ENCODE data around the gene PLAC8. TPM values are rescaled to one million over a fixed set of nuclear protein-coding genes. Genes with fewer than 3 reads are reported as not detected.
"Not testable (repeated sequence)": the region's sequence is repeated elsewhere in the genome, so short reads cannot be mapped to it uniquely, and the experiment has no call there.

PLAC8 gene, protein sequence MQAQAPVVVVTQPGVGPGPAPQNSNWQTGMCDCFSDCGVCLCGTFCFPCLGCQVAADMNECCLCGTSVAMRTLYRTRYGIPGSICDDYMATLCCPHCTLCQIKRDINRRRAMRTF
- 1,000 to 10,000 TPM; 1,450 to 1,724 (median 1,466) TPM for polyA plus RNA-seq

DNA sequence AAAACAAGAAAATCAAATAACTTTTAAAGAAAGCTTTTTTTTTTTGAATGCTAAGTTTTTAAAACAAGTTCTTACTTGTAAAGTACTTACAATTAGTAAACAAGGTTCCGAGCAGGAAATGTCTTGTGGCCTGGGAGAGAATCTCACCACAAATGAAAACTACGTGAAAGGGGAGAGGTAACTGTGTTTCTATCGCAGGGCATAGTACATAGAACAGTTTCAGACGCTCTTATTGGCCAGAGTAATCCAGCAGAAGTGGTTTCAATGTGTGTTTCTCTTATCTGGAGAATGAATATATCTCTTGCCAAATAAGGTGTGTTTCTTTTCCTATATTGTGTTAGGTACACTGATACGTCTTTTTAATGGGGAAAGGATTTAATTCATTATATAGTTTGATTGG lies at the start of gene PLAC8:
Gene PLAC8 (minus strand): TSS at position 154 of the 400 bp plus-strand sequence. CDS start 6,808 bp downstream, outside the sequence.
- Mint-ChIP-seq H3K4me1 (peaks cover 28 to 42% of the 10 kb centered on the region in 2 donors), H3K4me3 (peak within 1 kb of the TSS; percentile 97 to 100 (median 100)), H3K27ac (peak within 1 kb of the TSS; percentile 88 to 99 (median 97)), H3K9me3 (no peaks in the 10 kb centered on the region), H3K27me3 (ENCODE audit: low read depth in 3 of 3) (peaks cover 7 to 25% (median 15%) of the 10 kb centered on the region in 3 donors), H3K36me3 (peaks cover 21 to 39% (median 25%) of the 10 kb centered on the region in 3 donors)
- DNase-seq, result peak; percentile 76 to 81 (median 80)

DNA sequence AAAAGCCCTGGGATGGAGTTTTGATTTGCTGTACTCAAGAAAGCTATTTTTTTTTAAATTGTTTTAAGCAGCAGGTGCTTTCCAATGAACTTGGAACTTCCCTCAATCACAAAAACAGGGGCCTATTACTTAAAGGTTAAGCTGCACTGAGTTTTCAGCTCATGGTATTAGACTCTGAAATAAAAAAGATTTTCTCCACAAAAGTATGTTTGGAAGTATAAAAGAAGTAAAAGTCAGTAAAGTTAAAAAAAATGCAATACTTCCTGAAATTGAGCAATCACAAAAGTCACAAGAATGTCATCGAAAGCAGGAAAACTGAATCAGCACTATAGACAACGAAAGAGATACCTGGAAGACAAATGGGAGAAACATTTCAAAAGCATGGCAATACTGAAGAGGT lies 38.9 kb upstream of the PLAC8 start:
- Mint-ChIP-seq H3K4me3 (no peak overlapping the region), H3K27ac (peak overlapping the region in 2 of 6 donors; percentile 1 to 47), H3K27me3 (ENCODE audit: low read depth in 3 of 3) (peaks cover 0 to 5% (median 2%) of the 10 kb centered on the region in 3 donors), H3K4me1 (peaks cover 14 to 41% of the 10 kb centered on the region in 2 donors), H3K36me3 (peaks cover 0 to 20% (median 0%) of the 10 kb centered on the region in 3 donors), H3K9me3 (no peaks in the 10 kb centered on the region)
- no peak for DNase-seq

GRCh38 chr4:83152746-83153145 lies 38.2 kb upstream of the PLAC8 start:
- no peak overlapping the region for H3K4me3 Mint-ChIP-seq
- H3K27ac Mint-ChIP-seq, result no peak overlapping the region
- DNase-seq, result no peak
- H3K27me3 Mint-ChIP-seq (ENCODE audit: low read depth in 3 of 3), result peaks cover 0 to 5% (median 0%) of the 10 kb centered on the region in 3 donors
- H3K9me3 Mint-ChIP-seq, result no peaks in the 10 kb centered on the region
- H3K4me1 Mint-ChIP-seq, result peaks cover 16 to 41% of the 10 kb centered on the region in 2 donors
- H3K36me3 Mint-ChIP-seq, result peaks cover 0 to 22% (median 0%) of the 10 kb centered on the region in 3 donors

GRCh38 chr4:83151651-83152050 lies 37.1 kb upstream of the PLAC8 start:
- Mint-ChIP-seq H3K27me3 (ENCODE audit: low read depth in 3 of 3) (peaks cover 0 to 5% (median 0%) of the 10 kb centered on the region in 3 donors), H3K4me3 (no peak overlapping the region), H3K9me3 (no peaks in the 10 kb centered on the region), H3K27ac (no peak overlapping the region), H3K4me1 (peaks cover 16 to 41% of the 10 kb centered on the region in 2 donors), H3K36me3 (peaks cover 0 to 15% (median 0%) of the 10 kb centered on the region in 3 donors)
- DNase-seq, result no peak

- DNase-seq, result no peak
- Mint-ChIP-seq H3K27ac (no peak overlapping the region), H3K4me1 (peaks cover 22 to 48% of the 10 kb centered on the region in 2 donors), H3K9me3 (no peaks in the 10 kb centered on the region), H3K4me3 (no peak overlapping the region), H3K36me3 (peaks cover 0 to 8% (median 0%) of the 10 kb centered on the region in 3 donors), H3K27me3 (ENCODE audit: low read depth in 3 of 3) (peaks cover 0 to 2% (median 0%) of the 10 kb centered on the region in 3 donors)
Measured at GRCh38 chr4:83150653-83151330, 36.3 kb upstream of the PLAC8 start.

DNA sequence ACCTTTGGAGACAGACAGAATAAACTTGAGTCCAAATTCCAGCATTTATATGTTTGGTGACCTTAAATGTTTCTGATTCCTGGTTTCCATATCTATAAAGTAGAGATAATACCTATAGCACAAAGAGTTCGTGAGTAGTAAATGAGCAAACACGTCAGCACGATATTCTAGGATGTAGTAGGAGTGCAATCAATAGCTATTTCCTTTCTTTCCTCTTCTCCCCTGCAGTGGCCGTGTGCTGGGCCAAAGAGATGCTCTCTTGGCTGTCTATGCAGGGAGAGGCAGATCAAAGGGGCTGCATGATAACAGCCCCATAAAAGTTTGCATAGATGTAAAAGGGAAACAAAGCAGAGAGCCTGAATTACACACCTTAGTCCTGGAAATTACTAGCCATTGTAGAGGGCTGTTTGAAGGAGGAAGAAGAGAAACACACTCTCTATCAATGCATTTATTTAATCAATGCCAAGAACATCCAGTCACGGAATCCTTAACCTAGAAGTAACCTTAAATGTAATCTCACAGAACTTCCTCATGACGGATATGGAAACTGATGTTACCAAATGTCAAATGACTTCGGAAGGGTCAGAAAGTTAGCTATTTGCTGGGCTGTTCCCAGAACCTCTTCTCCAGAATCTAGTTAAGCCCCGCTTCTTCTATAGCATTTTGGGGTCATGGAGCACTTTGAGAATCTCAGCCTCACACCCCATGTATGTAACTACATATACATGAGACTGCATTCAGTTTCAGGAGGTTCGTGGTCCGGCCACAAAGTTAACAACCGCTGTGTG lies 35.5 kb upstream of the PLAC8 start:
- no peak for DNase-seq
- H3K27me3 Mint-ChIP-seq (ENCODE audit: low read depth in 3 of 3), result peaks cover 0 to 3% (median 0%) of the 10 kb centered on the region in 3 donors
- no peaks in the 10 kb centered on the region for H3K9me3 Mint-ChIP-seq
- H3K4me3 Mint-ChIP-seq, result no peak overlapping the region
- H3K4me1 Mint-ChIP-seq, result peaks cover 24 to 48% of the 10 kb centered on the region in 2 donors
- no peak overlapping the region for H3K27ac Mint-ChIP-seq
- H3K36me3 Mint-ChIP-seq, result peaks cover 0 to 5% (median 0%) of the 10 kb centered on the region in 3 donors

- Mint-ChIP-seq H3K4me1 (peaks cover 31 to 52% of the 10 kb centered on the region in 2 donors), H3K27me3 (ENCODE audit: low read depth in 3 of 3) (peaks cover 0 to 3% (median 0%) of the 10 kb centered on the region in 3 donors), H3K9me3 (no peaks in the 10 kb centered on the region), H3K4me3 (no peak overlapping the region), H3K36me3 (peaks cover 0 to 13% (median 0%) of the 10 kb centered on the region in 3 donors), H3K27ac (no peak overlapping the region)
- DNase-seq, result no peak
Measured at GRCh38 chr4:83146841-83147240, 32.3 kb upstream of the PLAC8 start.

GRCh38 chr4:83145776-83146175 lies 31.2 kb upstream of the PLAC8 start:
- peak overlapping the region in 4 of 6 donors; percentile 40 to 68 (median 52) for H3K27ac Mint-ChIP-seq
- not testable (repeated sequence) for H3K9me3 Mint-ChIP-seq; H3K27me3 Mint-ChIP-seq (ENCODE audit: low read depth in 3 of 3)
- H3K4me1 Mint-ChIP-seq, result peaks cover 31 to 46% of the 10 kb centered on the region in 2 donors
- H3K4me3 Mint-ChIP-seq, result peak overlapping the region in 3 of 5 donors; percentile 5 to 25 (median 18)
- peaks cover 0 to 13% (median 0%) of the 10 kb centered on the region in 3 donors for H3K36me3 Mint-ChIP-seq
- peak; percentile 35 to 48 (median 37) for DNase-seq

DNA sequence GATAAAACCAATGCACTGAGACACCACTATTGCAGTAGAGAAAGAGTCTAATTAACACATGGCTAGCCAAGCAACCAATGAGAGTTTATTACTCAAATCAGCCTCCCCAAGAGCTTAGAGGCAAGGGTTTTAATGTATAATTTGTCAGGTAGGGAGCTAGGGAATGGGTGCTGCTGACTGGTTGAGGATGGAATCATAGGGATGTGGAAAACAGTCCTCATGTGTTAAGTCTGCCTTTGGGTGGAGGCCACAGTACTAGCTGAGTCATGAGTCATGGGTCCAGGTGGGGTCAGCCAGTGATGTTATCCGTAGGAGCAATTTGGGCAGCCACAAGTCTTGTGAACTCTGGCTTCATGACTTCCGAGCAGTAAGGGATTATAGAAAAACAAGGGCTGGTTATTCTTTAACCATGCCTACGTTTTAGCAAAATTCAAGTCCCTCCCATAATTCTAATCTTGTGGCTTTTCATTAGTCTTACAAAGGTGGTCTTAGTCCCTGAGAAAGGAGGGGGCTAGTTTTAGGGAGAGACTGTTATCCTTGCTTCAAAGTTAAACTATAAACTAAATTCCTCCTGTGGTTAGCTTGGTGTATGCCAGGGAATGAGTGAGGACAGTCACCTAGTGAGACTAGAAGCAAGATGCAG lies 25.1 kb upstream of the PLAC8 start:
- Mint-ChIP-seq H3K9me3 (no peaks in the 10 kb centered on the region), H3K36me3 (peaks cover 5 to 14% (median 9%) of the 10 kb centered on the region in 3 donors), H3K27ac (peak overlapping the region; percentile 84 to 97 (median 95)), H3K4me3 (peak overlapping the region; percentile 55 to 82 (median 72)), H3K4me1 (peaks cover 61 to 64% of the 10 kb centered on the region in 2 donors), H3K27me3 (ENCODE audit: low read depth in 3 of 3) (peaks cover 0 to 3% (median 2%) of the 10 kb centered on the region in 3 donors)
- no peak for DNase-seq

- peaks cover 5 to 14% (median 14%) of the 10 kb centered on the region in 3 donors for H3K36me3 Mint-ChIP-seq
- H3K27ac Mint-ChIP-seq, result peak overlapping the region; percentile 84 to 97 (median 95)
- peak; percentile 75 to 83 (median 81) for DNase-seq
- H3K9me3 Mint-ChIP-seq, result peaks cover 0 to 1% (median 0%) of the 10 kb centered on the region in 6 donors
- H3K4me1 Mint-ChIP-seq, result peaks cover 61 to 64% of the 10 kb centered on the region in 2 donors
- H3K4me3 Mint-ChIP-seq, result peak overlapping the region; percentile 55 to 82 (median 72)
- H3K27me3 Mint-ChIP-seq (ENCODE audit: low read depth in 3 of 3), result peaks cover 0 to 3% (median 2%) of the 10 kb centered on the region in 3 donors
Measured at GRCh38 chr4:83138946-83139345, 24.4 kb upstream of the PLAC8 start.

DNA sequence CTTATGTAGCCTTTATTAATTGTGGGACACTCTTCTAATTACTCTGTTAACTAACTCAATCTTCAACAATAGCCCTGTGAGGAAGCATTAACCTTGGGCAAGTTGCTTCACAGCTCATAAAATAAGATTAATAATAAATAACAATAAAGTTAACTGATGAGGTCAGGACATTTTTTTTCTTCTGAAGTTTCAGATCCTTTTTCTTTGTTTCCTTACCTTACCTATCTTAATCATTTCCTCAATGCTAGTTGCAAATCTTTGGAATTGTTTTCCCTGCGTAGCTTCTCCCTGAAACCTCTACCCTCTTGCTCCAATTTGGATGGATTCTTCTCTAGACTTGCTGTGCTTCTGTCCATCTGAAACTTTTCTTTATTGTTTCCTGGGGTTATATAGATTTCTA lies 17.5 kb upstream of the PLAC8 start:
- H3K36me3 Mint-ChIP-seq, result peaks cover 8 to 17% (median 9%) of the 10 kb centered on the region in 3 donors
- no peak overlapping the region for H3K27ac Mint-ChIP-seq
- DNase-seq, result no peak
- H3K27me3 Mint-ChIP-seq (ENCODE audit: low read depth in 3 of 3), result peaks cover 0 to 4% (median 2%) of the 10 kb centered on the region in 3 donors
- H3K9me3 Mint-ChIP-seq, result peaks cover 0 to 1% (median 0%) of the 10 kb centered on the region in 6 donors
- H3K4me1 Mint-ChIP-seq, result peaks cover 20 to 23% of the 10 kb centered on the region in 2 donors
- H3K4me3 Mint-ChIP-seq, result no peak overlapping the region

GRCh38 chr4:83129264-83129663 lies 14.7 kb upstream of the PLAC8 start:
- DNase-seq, result no peak
- Mint-ChIP-seq H3K27ac (peak overlapping the region in 1 of 6 donors; percentile 19), H3K4me1 (peaks cover 28 to 32% of the 10 kb centered on the region in 2 donors), H3K4me3 (no peak overlapping the region), H3K36me3 (peaks cover 3 to 5% (median 3%) of the 10 kb centered on the region in 3 donors), H3K9me3 (no peaks in the 10 kb centered on the region), H3K27me3 (ENCODE audit: low read depth in 3 of 3) (peaks cover 5 to 11% (median 6%) of the 10 kb centered on the region in 3 donors)

All from immature natural killer cell (primary cell).